ENCODE measurements around the gene PALLD. TPM values are rescaled to one million over a fixed set of nuclear protein-coding genes. Genes with fewer than 3 reads are reported as not detected.

The PALLD gene
- total RNA-seq, 1 donor from 2014 or later, result 85.7 TPM

- no peak overlapping the region for H3K9ac ChIP-seq
- H3K9me3 ChIP-seq (ENCODE audit: low read depth), result no peaks in the 10 kb centered on the region
- H3K79me2 ChIP-seq (ENCODE audit: low read depth), result no peaks in the 10 kb centered on the region
- H3K36me3 ChIP-seq, result no peaks in the 10 kb centered on the region
- no peak overlapping the region for H3K27ac ChIP-seq
- H3K4me1 Mint-ChIP-seq, result peaks cover 31% of the 10 kb centered on the region
- no peaks in the 10 kb centered on the region for H3K9me3 Mint-ChIP-seq
- H3K4me1 ChIP-seq, result peaks cover 11% of the 10 kb centered on the region
- H3K27me3 Mint-ChIP-seq (ENCODE audit: insufficient read depth, low read depth), result peaks cover 7% of the 10 kb centered on the region
- H3K4me2 ChIP-seq, result no peak overlapping the region
- no peak overlapping the region for H3K4me3 ChIP-seq
- H3K36me3 Mint-ChIP-seq, result no peaks in the 10 kb centered on the region
- H3K27me3 ChIP-seq, result no peaks in the 10 kb centered on the region
- no peak overlapping the region for H3K27ac Mint-ChIP-seq
- TF ChIP-seq EZH2 (IDR thresholded peaks at IDR 0.05) (no peak), EZH2phosphoT487 (IDR thresholded peaks at IDR 0.05) (no peak)
- no peaks in the 10 kb centered on the region for H4K20me1 ChIP-seq (ENCODE audit: low read depth)
- peak overlapping the region; percentile 7 for H2AFZ ChIP-seq (replicated peaks)
- peaks cover 5% of the 10 kb centered on the region for H3F3A ChIP-seq (ENCODE audit: low read depth)
- H3K4me3 Mint-ChIP-seq, result no peak overlapping the region
- DNase-seq (ENCODE audit: low spot score), result no peak
These were observed 40.7 kb downstream of the PALLD start for GRCh38 chr4:168537571-168537970.

GRCh38 chr4:168538632-168539031 lies 41.8 kb downstream of the PALLD start:
- Histone ChIP-seq H3K27ac (no peak overlapping the region), H3K4me2 (no peak overlapping the region), H3K9ac (no peak overlapping the region), H3K4me3 (no peak overlapping the region), H3F3A (ENCODE audit: low read depth) (peaks cover 5% of the 10 kb centered on the region), H2AFZ (replicated peaks) (peak overlapping the region; percentile 27), H3K4me1 (peaks cover 11% of the 10 kb centered on the region), H3K36me3 (no peaks in the 10 kb centered on the region), H3K27me3 (no peaks in the 10 kb centered on the region), H3K9me3 (ENCODE audit: low read depth) (no peaks in the 10 kb centered on the region), H3K79me2 (ENCODE audit: low read depth) (no peaks in the 10 kb centered on the region), H4K20me1 (ENCODE audit: low read depth) (no peaks in the 10 kb centered on the region)
- peak; percentile 20 for DNase-seq (ENCODE audit: low spot score)
- Mint-ChIP-seq H3K27ac (no peak overlapping the region), H3K36me3 (no peaks in the 10 kb centered on the region), H3K4me1 (peaks cover 31% of the 10 kb centered on the region), H3K27me3 (ENCODE audit: insufficient read depth, low read depth) (peaks cover 7% of the 10 kb centered on the region), H3K4me3 (no peak overlapping the region), H3K9me3 (no peaks in the 10 kb centered on the region)
- TF ChIP-seq EZH2 (IDR thresholded peaks at IDR 0.05) (no peak), CTCF (IDR thresholded peaks at IDR 0.05) (no peak), EZH2phosphoT487 (IDR thresholded peaks at IDR 0.05) (no peak)

DNA sequence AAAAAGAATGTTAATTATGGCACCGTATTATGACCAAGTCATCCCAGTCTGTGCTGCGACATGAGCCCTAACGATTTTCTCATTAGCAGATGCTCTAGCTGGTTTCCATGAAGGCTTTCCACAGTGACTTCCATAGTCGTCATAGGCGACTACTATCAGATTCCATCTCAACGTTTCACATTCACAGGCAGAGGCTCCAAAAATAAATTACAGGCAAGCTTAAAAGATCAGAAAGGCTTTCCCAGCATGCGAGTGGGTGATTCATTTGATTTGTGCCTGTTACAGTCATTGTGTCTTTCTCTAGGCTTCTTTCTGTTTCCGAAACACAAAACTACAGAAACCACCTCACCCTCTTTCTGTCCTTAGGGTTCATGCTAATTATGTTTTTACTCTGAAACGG lies 43.2 kb downstream of the PALLD start:
- peak; percentile 27 for DNase-seq (ENCODE audit: low spot score)
- TF ChIP-seq CTCF (IDR thresholded peaks at IDR 0.05) (no peak), EZH2 (IDR thresholded peaks at IDR 0.05) (no peak), EZH2phosphoT487 (IDR thresholded peaks at IDR 0.05) (no peak)
- H3K36me3 Mint-ChIP-seq, result no peaks in the 10 kb centered on the region
- peak overlapping the region; percentile 10 for H3K4me3 Mint-ChIP-seq
- H3K36me3 ChIP-seq, result no peaks in the 10 kb centered on the region
- H3K27ac Mint-ChIP-seq, result peak overlapping the region; percentile 39
- H3F3A ChIP-seq (ENCODE audit: low read depth), result peaks cover 5% of the 10 kb centered on the region
- H3K27me3 Mint-ChIP-seq (ENCODE audit: insufficient read depth, low read depth), result peaks cover 7% of the 10 kb centered on the region
- H3K4me3 ChIP-seq, result no peak overlapping the region
- H4K20me1 ChIP-seq (ENCODE audit: low read depth), result no peaks in the 10 kb centered on the region
- H2AFZ ChIP-seq (replicated peaks), result peak overlapping the region; percentile 95
- peak overlapping the region; percentile 60 for H3K27ac ChIP-seq
- H3K79me2 ChIP-seq (ENCODE audit: low read depth), result no peaks in the 10 kb centered on the region
- peaks cover 11% of the 10 kb centered on the region for H3K4me1 ChIP-seq
- no peaks in the 10 kb centered on the region for H3K9me3 ChIP-seq (ENCODE audit: low read depth)
- H3K9ac ChIP-seq, result no peak overlapping the region
- peak overlapping the region; percentile 28 for H3K4me2 ChIP-seq
- H3K27me3 ChIP-seq, result no peaks in the 10 kb centered on the region
- no peaks in the 10 kb centered on the region for H3K9me3 Mint-ChIP-seq
- peaks cover 31% of the 10 kb centered on the region for H3K4me1 Mint-ChIP-seq

DNA sequence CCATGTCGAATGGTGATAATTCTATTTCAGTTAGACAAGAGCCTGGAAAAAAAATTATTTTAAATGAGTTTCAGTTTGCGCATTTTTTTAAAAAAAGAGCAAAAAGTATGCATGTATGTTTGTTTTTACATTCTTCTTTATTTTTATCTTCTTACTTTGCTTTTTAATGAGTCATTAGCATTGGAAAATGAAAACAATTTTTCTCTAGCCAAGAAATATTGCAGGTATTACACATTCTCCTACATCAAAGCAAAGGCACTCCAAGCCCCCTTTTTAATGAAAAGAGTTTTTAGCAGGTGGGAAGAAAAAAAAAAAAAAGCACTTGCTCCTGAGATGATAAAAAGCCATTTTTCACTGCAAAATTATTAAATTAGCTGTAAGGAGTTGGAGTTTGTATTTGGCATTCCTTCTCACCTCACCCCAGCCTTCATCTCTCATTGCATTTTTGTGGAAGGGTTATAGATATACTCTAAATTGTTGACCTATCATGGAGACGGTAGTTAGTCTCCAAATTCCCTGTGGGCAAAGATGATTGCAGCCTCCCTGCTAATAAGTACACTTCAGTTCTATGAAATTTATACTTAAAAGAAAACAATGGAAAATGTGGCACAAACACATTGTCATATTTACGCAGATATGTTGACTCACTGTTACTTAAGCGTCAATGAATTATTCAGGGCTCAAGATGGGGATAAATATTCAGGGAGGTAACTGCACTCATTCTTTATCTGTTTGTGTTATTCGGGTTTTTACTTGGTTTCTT lies 43.8 kb downstream of the PALLD start:
- Histone ChIP-seq H3K27me3 (no peaks in the 10 kb centered on the region), H3K9me3 (ENCODE audit: low read depth) (no peaks in the 10 kb centered on the region), H3F3A (ENCODE audit: low read depth) (peaks cover 5% of the 10 kb centered on the region), H2AFZ (replicated peaks) (peak overlapping the region; percentile 95), H3K79me2 (ENCODE audit: low read depth) (no peaks in the 10 kb centered on the region), H3K9ac (no peak overlapping the region), H4K20me1 (ENCODE audit: low read depth) (no peaks in the 10 kb centered on the region), H3K36me3 (no peaks in the 10 kb centered on the region), H3K27ac (peak overlapping the region; percentile 60), H3K4me3 (no peak overlapping the region), H3K4me1 (peaks cover 11% of the 10 kb centered on the region), H3K4me2 (peak overlapping the region; percentile 28)
- H3K4me1 Mint-ChIP-seq, result peaks cover 31% of the 10 kb centered on the region
- no peaks in the 10 kb centered on the region for H3K36me3 Mint-ChIP-seq
- TF ChIP-seq EZH2phosphoT487 (IDR thresholded peaks at IDR 0.05) (no peak), EZH2 (IDR thresholded peaks at IDR 0.05) (no peak), CTCF (IDR thresholded peaks at IDR 0.05) (no peak)
- no peak overlapping the region for H3K4me3 Mint-ChIP-seq
- peaks cover 4% of the 10 kb centered on the region for H3K27me3 Mint-ChIP-seq (ENCODE audit: insufficient read depth, low read depth)
- peak overlapping the region; percentile 39 for H3K27ac Mint-ChIP-seq
- H3K9me3 Mint-ChIP-seq, result no peaks in the 10 kb centered on the region
- DNase-seq (ENCODE audit: low spot score), result no peak
